ENCODE measurements around the gene HYLS1.
A peak's percentile ranks its signal among the peaks of the same experiment; 100 is the strongest.
"Not testable (repeated sequence)": the region's sequence is repeated elsewhere in the genome, so short reads cannot be mapped to it uniquely, and the experiment has no call there.

HYLS1 gene

DNA sequence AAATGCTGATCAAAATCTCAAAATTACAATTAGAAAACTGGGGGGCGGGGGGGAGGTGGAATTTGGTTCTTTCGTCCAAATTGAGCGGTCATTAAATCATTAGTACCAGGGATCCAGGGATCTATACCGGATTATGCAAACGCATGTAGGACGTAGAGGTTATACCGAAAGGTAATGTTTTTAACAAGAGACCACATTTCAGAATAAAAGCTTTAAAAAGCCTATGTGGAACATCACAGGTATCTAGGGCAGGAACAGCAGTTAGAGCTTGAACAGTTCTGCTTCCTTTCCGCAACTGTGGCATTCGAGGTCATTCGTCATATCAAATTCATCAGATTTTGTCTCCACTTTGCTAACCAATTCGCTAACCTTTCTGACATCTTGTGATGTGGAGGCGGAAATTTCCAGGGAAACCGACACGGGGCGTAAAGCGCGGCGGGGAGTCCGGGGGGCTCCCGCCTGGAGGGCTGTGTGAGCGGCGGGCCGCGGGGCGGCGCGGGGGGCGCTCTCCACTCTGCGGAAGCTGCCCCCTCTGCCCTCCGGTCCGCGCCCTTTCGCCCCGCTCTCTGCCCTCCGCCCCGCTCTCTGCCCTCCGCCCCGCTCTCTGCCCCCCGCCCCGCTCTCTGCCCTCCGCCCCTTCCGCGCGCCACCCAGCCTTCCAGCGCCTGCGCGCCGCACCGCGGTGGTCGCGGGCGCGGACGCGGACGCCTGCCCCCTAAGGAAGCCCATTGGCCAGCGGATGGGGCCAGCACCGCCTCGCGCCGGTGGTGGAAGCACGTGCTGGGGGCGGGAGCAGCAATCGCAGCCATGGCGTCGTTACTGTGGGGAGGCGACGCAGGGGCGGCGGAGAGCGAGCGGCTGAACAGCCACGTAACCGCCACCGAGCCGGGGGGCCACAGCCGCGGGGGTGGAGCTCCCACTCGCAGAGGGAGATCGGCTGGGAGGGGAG is 16.5 kb downstream of the HYLS1 start, which contains the start of gene DDX25:
Gene DDX25 (plus strand): TSS at position 798 of the 949 bp plus-strand sequence. CDS start 10 bp downstream, at position 808.
- DNase-seq = no peak

- DNase-seq = no peak
Measured at GRCh38 chr11:125904678-125905077, 17.2 kb downstream of the HYLS1 start.

- no peak for DNase-seq
Measured at GRCh38 chr11:125910226-125910849, 22.9 kb downstream of the HYLS1 start.

DNA sequence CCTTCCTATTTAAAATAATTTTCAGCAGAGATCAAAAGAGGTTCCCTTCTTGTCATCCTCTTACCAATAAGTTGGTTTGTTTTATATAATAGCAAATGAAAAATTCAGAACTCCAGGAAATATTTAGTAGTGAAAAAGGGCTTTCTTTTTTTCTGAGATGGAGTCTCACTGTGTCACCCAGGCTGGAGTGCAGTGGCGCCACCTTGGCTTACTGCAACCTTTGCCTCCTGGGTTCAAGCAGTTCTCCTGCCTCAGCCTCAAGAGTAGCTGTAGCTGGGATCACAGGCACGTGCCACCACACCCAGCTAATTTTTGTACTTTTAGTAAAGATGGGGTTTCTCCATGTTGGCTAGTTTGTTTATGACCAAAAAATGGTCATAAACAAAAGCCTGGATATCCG is 27.1 kb downstream of the HYLS1 start:
- DNase-seq = not testable (repeated sequence)

- no peak for DNase-seq
Measured at GRCh38 chr11:125916683-125917347, 29.3 kb downstream of the HYLS1 start.

GRCh38 chr11:125918140-125918840 is 30.8 kb downstream of the HYLS1 start:
- no peak for DNase-seq

DNA sequence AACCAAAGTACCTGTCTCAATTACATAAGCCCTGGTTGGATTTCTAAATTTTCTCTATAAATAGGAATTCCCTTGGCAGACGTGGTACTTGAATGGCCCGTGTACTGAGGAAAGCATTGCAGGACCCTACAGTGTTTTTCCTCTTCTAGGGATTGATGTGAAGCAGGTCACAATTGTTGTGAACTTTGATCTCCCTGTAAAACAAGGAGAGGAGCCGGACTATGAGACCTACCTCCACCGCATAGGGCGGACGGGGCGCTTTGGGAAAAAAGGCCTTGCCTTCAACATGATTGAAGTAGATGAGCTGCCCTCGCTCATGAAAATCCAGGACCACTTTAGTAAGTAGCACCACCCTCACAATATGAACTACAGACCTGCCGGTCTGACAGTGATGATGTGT is 33.6 kb downstream of the HYLS1 start:
- no peak for DNase-seq

DNA sequence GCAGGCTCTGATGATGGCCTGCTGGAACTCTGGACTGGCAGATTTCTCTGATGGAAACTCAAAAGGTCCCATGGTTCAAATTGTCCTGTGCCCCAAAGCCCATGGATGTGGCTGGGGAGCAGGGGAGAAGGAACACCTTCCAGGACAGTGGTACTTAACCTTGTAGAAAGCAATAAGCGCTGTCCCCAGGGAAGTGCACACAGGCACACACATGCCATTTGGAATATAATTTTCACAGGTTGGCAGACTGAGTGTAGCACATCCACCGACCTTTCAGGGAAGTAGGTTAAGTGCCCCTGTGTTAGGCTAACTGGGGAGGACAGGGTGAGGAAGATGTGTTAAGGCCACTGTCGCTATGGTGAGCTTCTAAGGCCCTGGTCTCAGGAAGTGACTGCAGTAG is 34.7 kb downstream of the HYLS1 start:
- DNase-seq = no peak

DNA sequence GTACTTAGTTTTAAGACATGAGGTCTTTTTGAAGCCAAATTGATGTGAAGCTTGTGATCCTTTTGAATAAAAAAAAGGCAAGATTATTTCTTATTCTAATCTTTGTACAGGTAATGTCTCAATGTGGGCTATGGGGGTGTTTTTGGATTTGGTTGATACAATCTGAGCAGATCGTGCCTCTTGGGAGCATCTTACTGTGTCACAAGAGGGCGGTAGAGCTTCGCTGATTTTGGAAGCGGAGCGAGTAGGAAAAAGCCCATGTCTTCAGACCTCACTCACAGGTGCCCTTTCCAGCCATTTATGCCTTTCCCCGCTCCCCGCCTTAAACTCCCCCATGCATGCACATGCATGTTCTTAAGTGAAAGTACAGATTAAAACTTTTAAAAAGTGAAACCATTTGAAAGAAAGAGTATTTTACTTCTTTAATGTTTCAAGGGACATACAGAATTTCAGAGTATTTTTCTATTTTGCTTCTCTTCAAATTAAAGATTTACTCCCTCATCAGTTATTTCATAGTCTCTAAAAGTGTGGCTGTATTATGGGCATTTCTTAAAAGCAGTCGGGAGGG is 35.6 kb downstream of the HYLS1 start:
- DNase-seq = peak; percentile 71

GRCh38 chr11:125923633-125924032 is 36.2 kb downstream of the HYLS1 start:
- no peak for DNase-seq

DNA sequence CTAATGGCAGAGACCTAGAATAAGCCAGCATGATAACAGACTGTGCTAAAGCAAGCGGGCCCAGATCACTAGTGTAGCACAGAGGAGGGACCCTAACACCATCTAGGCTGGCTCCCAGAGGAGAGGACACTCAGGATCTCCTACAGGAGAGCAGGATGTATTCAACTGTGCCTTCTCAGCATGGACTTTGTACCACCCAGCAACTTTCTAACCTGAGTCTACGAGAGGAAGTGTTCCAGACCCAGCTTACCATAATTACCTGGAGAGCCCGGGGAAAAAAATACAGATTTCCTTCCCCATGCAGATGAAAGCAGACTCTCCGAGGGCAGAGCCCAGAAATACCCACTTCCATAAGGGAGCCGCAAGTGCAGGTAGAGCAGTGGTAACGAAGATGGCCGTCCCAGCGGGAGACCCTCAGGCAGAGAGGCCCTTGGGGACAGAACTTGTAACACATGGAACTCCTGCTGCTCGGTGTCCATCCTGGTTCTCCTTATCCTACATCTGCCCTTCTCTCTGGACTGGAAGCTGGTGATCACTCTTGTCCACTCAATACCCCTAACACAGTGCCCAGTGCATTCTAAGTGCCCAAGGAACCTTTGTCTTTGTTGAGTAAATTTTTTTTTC is 37.0 kb downstream of the HYLS1 start:
- DNase-seq = no peak

DNA sequence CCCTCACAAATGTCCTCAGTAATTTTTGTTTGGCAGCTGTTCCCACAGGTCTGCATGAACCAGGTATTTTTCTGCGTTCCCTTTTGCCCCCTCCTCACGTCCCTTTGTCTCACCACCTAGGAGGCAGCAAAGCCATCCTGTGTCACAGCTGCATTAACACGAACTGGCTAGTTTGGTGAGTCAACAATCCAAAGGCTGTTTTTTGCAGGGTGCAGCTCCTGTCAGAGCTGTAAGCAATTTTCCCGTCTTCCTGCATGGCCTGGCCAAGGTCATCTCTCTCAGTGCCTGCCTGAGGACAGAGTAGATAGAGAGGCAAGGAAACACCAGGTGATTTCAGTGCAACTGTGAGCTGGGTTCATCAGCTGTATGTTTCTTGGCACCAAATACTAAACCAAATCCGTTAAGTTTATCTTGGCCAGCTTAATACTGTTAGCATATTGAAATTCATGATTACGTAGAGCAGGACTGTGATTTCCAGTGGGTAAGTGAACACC is 37.8 kb downstream of the HYLS1 start:
- DNase-seq = no peak

- DNase-seq = no peak
Measured at GRCh38 chr11:125925804-125926203, 38.3 kb downstream of the HYLS1 start.

- DNase-seq = no peak
Measured at GRCh38 chr11:125926682-125927081, 39.2 kb downstream of the HYLS1 start.

- DNase-seq = no peak
Measured at GRCh38 chr11:125929445-125930075, 42.1 kb downstream of the HYLS1 start.

DNA sequence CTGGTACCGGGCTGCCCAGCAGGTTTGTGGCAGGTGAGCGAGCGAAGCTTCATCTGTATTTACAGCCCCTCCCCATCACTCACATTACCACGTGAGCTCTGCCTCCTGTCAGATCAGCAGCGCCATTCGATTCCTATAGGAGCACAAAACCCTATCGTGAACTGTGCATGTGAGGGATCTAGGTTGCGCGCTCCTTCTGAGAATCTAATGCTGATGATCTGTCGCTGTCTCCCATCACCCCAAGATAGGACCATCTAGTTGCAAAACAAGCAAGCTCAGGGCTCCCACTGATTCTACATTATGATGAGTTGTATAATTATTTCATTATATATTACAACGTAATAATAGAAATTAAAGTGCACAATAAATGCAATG is 42.6 kb downstream of the HYLS1 start:
- no peak for DNase-seq

DNA sequence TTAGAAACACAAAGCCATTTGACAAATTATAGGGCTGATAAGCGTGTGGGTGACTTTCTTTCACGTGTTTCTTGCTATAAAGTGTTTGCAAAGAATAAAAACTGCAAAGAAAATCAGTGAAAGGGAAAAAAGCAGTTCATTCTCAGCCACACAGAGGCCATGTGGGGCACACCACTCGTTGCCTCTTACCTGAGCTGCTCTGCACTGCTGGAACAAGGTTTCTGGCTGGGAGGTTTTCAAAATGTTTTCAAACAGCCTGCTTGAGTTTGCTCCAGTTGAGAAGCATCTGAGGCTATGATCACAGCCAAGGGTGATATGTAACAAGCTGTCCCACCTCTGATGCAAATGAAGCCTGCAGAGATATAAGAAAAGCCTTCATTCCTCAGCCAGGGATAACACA is 43.6 kb downstream of the HYLS1 start:
- DNase-seq = no peak

GRCh38 chr11:125931668-125932067 is 44.2 kb downstream of the HYLS1 start:
- DNase-seq = no peak

DNA sequence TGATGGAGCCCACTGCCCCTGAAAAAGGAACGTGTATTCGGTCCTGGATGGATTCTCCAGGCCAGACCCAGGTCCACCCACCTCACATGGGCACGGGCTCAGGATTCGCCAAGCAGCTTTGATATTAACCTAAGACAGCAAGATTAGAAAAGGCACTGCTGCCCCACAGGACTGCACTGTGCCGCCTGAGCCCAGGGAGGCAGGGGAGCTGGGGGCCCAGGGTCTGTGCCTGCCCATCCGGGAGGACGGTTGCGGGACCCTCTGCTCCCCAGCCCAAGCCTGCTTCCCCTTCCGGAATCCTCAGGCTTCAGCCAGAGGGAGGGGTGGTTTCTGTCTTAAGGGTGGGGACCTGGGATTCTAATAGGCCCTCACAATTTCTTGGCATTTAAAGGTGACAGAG is 44.8 kb downstream of the HYLS1 start:
- DNase-seq = no peak

GRCh38 chr11:125933030-125933813 is 45.8 kb downstream of the HYLS1 start:
- peak; percentile 3 for DNase-seq

DNA sequence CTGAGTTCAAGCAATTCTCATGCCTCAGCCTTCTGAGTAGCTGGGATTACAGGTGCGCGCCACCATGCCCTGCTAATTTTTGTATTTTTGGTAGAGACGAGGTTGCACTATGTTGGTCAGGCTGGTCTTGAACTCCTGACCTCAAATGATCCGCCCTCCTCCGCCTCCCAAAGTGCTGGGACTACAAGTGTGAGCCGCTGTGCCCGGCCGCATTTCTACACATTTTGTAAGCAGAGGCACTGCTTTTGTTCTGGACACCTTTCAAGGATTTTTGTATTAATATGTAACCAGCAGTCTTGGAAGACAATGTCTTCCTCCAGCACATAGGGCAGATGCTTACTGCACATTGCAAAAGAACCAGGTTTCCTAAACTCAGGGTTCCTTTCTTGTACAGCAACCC is 47.0 kb downstream of the HYLS1 start:
- DNase-seq = no peak
